Right lobe of liver (tissue), 4 donors: ENCODE results near the gene SLC7A1.

Experiments
- CTCF ChIP-seq, 4 donors: fragments of 200-600 bp in 3 of 4; fragments of 450-650 bp in 1 of 4; IDR thresholded peaks; one replicate each; pipeline versions ENCODE4 v1.5.1 to v1.8.0; 2016 to 2022; ENCODE audit warnings: antibody characterized with exemption in 4 of 4, mild to moderate bottlenecking in 2 of 4
- POLR2A ChIP-seq: fragments of 450-650 bp; IDR thresholded peaks from one replicate; pipeline ENCODE4 v1.6.1; 2017; ENCODE audit warnings: antibody characterized with exemption, mild to moderate bottlenecking
- donor health status: DM: no; HTN: no; CAD: no.
- donor health status: DM: no; HTN: no; CAD: no.
- donor health status: DM: no; HTN: yes; CAD: no.

GRCh38 chr13:29524641-29525040 is 70.8 kb downstream of the SLC7A1 start:
- TF ChIP-seq CTCF (IDR thresholded peaks at IDR 0.05) (no peak), POLR2A (no peak)
